NB4 (cell line): ENCODE results near the gene MSRB1.

ENCODE experiments used
- DNase-seq: peaks from one replicate; pipeline ENCODE4 v3.0.0; 2010; ENCODE audit warnings: low read depth
- H3K4me3 ChIP-seq: one replicate; pipeline ENCODE4 v1.5.1; 2011; ENCODE audit warnings: mild to moderate bottlenecking, low read depth, low read length, moderate library complexity
- CTCF ChIP-seq: IDR thresholded peaks from one replicate; pipeline ENCODE4 v1.5.1; 2012; ENCODE audit warnings: low read depth, low read length
- MAX ChIP-seq: IDR thresholded peaks from 2 replicates; pipeline ENCODE4 v1.6.1; 2011; ENCODE audit warnings: low read depth, low read length
- MYC ChIP-seq: IDR thresholded peaks from 2 replicates; pipeline ENCODE4 v1.6.1; 2011; ENCODE audit warnings: low read depth, low read length
- POLR2A ChIP-seq: IDR thresholded peaks from 2 replicates; pipeline ENCODE4 v1.6.1; 2011; ENCODE audit warnings: mild to moderate bottlenecking; ENCODE audit not compliant: insufficient read length; ENCODE audit errors: extremely low read depth

Gene MSRB1

GRCh38 chr16:1933097-1933661, 9.8 kb downstream of the MSRB1 start:
- DNase-seq: no peak
- H3K4me3 ChIP-seq: no peak overlapping the region
- TF ChIP-seq MAX: no peak
- TF ChIP-seq CTCF: no peak
- no peak for TF ChIP-seq POLR2A
- TF ChIP-seq MYC: no peak

GRCh38 chr16:1932050-1933028, 10.7 kb downstream of the MSRB1 start:
- TF ChIP-seq MYC (no peak), MAX (no peak), CTCF (no peak), POLR2A (no peak)
- no peak overlapping the region for H3K4me3 ChIP-seq
- no peak for DNase-seq

GRCh38 chr16:1930338-1930720, 12.7 kb downstream of the MSRB1 start:
- TF ChIP-seq POLR2A (no peak), CTCF (no peak), MAX (no peak), MYC (no peak)
- no peak for DNase-seq
- H3K4me3 ChIP-seq: no peak overlapping the region

- peak overlapping the region; percentile 28 for H3K4me3 ChIP-seq
- peak; percentile 93 for TF ChIP-seq MAX
- TF ChIP-seq MYC: peak; percentile 94
- TF ChIP-seq CTCF: peak; percentile 54
- peak; percentile 52 for TF ChIP-seq POLR2A
- DNase-seq: peak; percentile 88
Observed at GRCh38 chr16:1929578-1930337, 13.2 kb downstream of the MSRB1 start.

GRCh38 chr16:1929105-1929504, 13.9 kb downstream of the MSRB1 start:
- peak; percentile 47 for DNase-seq
- H3K4me3 ChIP-seq: no peak overlapping the region
- TF ChIP-seq MAX (no peak), MYC (no peak), POLR2A (no peak), CTCF (no peak)
